Stimulated activated CD8-positive, alpha-beta memory T cell treated with anti-CD3 and anti-CD28 coated beads, Interleukin-15, amount 100 ng/mL, for 4 hours (primary cell): ENCODE measurements around the gene CARS1.

Experiments
- DNase-seq, 2 donors: peaks; one replicate each; pipeline ENCODE4 v3.0.0-alpha.2; 2020; ENCODE audit warnings: low read depth in 2 of 2

Gene CARS1

GRCh38 chr11:3037945-3038271 lies 19.3 kb downstream of the CARS1 start:
- DNase-seq = no peak

- no peak for DNase-seq
Observed at GRCh38 chr11:3037040-3037944, 19.9 kb downstream of the CARS1 start.

GRCh38 chr11:3036419-3036818 lies 20.8 kb downstream of the CARS1 start:
- DNase-seq = no peak

- DNase-seq = no peak
Observed at GRCh38 chr11:3035333-3035732, 21.9 kb downstream of the CARS1 start.

DNA sequence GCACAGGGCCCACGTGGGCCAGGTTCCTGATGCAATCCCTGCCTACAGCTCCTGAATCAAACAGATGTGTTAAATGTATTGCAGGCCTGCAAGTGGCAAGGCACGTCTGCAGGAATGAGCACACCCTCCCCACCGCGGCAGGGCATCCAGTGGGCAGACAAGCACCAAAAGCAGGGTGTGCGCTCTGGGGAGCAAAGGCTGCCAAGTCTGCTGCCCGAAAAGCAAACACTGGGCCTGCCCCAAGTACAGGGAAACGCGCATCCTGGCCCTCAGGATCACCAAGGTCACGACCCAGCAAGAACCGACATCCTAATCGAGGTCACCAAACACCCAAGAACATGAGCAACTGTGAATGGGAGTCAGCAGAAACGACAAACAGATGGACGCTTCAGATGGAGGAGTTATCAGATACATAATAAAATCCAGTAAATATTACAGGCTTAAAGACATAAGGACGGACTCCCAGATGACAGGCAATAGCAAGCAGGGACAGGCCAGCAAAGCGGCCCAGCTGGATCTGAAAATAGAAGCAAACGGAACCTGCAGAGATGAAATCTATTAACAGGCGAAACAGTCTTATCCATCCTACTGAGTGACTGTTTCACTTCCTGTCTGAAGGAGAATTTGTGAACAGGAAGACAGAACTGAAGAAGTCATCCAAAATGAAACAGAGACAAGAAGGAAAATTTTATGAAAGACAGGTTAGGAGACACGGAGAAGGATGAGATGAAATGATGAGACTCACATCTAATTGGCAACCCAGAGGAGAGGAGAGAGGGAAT lies 26.7 kb downstream of the CARS1 start:
- DNase-seq = no peak

DNA sequence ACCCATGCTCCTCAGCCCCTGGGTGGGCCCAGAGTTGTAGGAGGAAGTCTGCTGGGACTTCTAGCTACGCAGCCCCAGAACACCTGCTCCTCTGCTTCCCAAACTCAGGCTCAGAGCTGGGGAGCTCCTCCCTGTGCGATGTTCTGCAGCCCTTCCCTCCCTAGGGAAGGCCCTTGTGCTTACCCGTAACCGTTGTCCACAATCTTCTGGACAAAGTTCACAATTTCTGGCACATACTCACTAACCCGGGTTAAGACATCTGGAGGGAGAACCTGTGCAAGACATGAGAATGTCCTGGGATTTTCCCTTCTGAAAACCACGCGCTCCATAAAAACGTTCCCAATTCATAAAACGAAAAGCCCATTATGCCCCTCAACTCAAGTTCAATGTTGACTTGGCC lies 28.4 kb downstream of the CARS1 start:
- DNase-seq = no peak

GRCh38 chr11:3026803-3027202 lies 30.4 kb downstream of the CARS1 start:
- no peak for DNase-seq

DNA sequence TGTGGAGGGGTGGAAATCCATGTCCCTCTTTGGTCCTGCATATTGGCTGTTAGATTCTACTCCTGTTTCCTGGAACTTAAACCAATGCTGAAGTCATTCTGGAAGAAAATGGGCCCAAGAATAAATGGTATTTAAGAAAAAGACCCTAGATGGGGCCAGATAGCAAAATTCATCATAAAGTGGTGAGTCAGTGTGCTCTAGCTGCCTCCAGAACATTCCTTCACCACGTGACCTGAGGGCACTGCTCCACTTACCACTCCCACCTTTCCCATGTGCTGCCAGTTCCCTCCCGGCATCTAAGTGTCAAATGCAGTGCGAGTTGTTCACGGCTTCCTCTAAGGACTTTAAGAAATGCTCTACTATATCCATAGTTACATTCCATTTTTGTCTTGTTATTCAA lies 34.2 kb downstream of the CARS1 start:
- no peak for DNase-seq

DNA sequence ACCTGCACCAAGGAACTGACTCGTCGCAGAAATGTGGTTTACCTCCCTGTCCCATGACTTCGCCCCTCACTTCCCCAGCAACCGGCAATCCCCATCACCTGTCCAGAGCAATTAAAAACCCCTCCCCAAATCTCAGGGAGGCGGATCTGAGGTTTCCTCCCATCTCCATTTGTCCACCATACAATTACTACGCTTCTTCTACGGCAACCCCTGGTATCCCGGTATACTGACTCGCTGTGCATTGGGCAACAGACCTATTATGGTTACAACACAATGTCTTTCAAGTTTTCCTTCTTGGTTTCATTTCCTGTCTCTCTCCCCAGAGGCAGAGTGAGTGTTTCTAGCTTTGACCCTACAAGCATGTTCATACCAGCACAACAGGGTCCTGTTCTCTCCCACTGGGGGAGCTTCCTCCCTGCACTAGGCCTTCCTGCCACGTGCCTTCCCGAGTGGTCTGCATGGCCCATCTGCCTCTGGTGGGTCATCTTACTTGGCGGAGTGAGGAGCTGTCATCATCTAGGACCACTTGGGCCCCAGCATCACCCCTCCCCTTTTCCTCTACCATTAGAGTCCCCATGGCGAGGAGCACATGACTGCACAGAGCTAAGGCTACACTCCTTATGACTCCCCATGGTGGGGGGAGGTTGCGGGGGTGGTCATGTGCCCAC lies 34.8 kb downstream of the CARS1 start:
- DNase-seq = no peak

DNA sequence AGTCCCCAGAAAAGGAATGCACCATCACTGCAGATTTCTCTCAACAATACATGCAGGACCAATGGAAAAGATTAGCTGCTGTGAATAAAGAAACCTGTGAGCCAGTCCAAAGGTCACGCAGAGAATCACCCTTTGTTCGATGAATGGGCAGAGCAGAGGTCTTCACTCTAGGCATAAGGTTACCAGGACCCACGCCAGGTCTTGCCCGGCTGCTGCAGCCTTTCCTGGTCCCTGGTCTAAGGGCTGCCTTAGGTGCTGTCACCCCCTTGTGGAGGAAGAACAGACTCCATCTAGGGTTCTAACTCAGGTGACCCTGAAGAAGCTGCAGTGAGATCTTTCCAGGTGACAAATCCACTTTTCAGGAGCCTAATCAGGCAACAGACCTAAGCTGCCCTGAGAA lies 36.1 kb downstream of the CARS1 start:
- DNase-seq = no peak

GRCh38 chr11:3020011-3020410 lies 37.2 kb downstream of the CARS1 start:
- DNase-seq = no peak

GRCh38 chr11:3018596-3018995 lies 38.6 kb downstream of the CARS1 start:
- no peak for DNase-seq

DNA sequence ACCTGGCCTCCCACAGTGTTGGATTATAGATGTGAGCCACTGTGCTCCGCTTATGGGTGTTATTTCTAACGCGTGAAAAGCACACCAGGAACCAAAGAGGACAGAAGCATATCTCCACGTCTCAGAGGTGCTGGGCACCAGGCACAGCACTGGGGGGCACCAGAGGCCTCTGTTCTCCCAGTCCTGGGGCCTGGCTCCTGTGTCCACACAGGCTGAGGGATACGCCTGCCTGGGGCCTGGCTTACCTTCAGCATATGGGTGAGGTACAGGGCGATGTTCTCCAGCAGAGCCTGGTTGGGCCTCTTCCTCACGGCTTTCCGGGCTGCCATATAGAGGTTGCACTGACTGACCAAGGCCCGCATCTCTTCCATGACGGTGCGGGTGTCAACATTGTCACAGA lies 40.4 kb downstream of the CARS1 start:
- no peak for DNase-seq

DNA sequence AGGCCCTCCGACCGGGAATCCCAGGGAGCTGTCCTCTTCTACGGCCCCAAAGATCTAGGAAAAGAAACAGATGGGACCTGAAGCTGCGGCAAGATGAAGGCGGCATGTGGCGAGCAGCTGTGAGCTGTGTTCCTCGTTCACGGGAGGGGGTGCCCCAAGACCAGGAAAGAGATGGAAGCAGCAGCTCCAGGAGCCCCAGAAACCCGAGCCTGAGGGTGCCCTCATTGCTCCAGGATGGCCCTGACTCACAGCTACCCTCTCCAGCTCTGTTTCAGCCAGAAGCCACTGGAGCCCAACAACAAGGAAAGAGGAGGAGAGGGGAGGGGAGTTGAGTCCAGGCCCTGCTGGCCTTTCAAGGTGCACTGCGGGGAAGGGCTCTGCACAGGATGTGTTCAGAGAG lies 41.4 kb downstream of the CARS1 start:
- no peak for DNase-seq

DNA sequence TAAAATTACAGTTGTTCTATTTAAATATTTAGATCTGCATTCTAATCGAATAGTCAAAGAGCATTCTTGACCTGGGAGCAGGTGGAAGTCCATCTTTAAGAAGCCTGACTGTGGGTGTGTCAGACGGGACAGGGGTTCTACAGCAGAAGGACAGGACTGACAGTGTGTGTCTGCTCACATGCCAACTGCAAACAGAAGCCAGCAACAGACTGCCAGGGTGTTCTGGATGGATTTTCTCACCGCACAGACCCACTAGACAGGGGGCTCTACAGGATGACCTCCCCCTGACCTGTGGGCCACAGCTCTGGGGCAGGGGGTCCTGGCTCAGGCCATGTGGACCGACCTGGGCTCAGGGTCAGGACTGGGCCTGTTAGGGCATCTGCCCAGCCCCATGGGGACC lies 42.3 kb downstream of the CARS1 start:
- DNase-seq = no peak

DNA sequence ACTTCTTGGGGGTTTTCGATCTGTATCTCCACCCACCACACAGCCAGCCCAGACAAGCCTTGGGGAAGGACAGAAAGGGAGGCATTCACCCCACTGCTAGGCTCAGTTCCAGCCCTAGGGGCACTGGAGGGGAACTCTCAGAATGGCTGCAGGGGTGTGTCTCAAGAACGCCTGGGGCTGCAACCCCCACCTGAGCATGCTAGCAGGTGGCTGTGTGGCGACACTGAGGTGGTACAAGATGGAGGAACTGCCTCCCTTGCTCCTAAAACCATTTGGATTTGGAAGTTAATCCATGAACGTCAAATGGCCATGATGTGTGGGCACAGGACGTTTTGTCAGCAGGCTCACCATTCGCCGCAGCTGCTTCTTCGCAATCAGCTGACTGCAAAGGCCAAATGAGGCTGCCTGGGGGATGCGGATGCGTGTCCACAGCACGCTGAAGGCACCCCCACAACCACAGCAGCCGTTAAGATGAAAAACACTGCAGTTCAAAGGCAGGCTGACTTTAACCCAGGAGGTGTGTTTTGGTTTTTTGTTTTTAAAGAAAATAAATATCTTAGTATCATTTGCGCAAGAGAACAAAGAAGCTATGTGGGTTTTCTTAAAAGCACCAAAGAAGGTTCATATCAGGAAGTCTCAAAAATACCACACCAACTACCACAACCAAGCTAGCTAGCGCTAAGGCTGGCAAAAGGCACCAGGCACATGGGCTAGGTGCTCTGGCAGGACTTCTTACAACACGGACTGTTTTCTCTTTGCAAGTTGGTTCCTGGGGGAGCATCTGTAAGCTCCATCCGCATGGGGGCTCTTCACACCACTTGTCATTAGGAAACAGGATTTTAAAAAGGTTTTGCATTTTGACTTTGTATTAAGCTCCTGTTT lies 42.9 kb downstream of the CARS1 start:
- DNase-seq = peak; percentile 41 to 58

DNA sequence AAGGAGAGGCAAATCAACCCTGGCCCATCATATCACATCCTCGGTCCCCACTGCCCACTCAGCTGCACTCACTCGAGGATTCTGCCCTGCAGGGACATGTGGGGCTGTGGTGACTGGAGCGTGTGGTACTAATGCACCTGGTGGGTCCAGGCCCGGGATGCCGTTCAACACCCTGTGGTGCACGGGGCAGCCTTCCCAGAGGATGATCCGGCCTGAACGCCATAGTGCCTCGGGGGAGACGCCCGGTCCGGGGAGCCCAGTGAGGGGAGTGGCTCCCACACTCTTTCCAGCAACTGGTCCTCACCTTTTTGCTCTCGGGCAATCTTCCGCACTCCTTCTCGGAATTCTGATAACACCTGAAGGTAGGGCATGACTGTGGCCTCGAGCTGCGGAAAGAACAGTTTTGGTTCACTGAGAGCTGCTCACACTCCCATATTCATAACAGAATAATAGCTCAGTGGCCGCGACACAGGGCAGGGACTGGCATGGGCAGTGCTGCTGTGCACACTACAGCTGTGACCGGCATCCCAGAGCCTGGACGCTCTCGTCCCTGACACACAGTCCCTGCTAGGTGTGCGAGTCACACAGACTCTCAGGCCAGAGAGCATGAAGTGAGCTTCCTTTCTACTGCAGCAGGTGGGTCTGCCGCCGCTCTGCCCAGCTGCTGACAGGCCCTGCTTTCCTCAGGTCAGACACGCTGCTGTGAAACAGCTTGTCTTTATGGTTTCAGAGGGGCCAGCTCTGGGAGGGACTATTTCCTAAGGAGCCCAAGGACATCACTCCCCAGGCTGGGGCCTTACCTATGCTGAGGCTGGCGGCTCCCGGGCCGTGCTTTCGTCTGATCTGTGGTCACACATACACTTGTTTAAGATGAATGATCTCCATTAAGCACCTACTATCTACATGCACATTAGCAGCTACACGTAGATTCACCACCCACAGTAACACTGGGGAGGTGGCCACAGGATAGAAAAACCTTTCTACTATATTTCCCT lies 45.0 kb downstream of the CARS1 start:
- DNase-seq = no peak

DNA sequence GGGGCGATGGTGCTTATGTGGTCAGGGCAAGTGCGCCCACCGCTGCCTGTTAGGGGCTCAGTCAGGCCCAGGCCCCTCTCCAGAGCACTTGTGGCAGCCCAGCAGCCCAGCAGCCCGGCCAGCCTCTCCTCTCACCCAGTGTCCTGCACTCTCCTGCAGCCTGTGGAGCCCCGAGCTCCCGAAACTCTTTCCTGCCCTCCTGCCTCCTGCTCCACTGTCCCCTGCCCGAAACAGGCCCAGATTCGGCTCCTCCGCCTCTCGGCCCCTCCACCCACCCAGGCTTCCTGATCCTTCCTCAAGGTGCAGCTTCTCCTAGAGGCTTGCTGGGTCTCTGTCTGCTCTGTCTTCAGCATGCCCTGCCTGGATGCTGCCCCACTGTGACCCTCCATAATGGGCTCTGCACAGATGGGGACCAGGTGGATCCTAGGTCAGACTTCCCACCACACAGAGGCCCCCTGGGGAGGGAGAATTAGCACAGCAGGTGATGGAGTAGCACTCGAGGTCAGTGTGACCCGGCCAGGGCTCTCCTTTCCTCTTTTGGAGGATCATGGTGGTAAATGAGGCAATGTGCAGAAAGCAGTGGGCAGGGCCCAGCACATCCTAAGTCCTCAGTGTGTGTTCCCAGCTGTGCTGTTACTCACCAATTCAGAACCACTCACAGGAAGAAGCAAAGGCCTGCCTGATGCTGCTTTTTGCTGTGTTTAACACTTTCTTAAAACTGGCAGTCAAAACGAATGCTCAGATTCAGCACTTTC lies 46.5 kb downstream of the CARS1 start:
- no peak for DNase-seq

GRCh38 chr11:3010004-3010403 lies 47.2 kb downstream of the CARS1 start:
- DNase-seq = no peak

- no peak for DNase-seq
Observed at GRCh38 chr11:3009481-3009880, 47.7 kb downstream of the CARS1 start.
